ENCODE results near the gene UBA1. TPM values are rescaled to one million over a fixed set of nuclear protein-coding genes. Genes with fewer than 3 reads are reported as not detected.

Gene UBA1
- total and polyA plus RNA-seq, 10 of the 15 experiments (the other 5 are each of a cell fraction or from before 2014, with no cell fraction given): 60.4 to 314 (median 216) TPM

DNA sequence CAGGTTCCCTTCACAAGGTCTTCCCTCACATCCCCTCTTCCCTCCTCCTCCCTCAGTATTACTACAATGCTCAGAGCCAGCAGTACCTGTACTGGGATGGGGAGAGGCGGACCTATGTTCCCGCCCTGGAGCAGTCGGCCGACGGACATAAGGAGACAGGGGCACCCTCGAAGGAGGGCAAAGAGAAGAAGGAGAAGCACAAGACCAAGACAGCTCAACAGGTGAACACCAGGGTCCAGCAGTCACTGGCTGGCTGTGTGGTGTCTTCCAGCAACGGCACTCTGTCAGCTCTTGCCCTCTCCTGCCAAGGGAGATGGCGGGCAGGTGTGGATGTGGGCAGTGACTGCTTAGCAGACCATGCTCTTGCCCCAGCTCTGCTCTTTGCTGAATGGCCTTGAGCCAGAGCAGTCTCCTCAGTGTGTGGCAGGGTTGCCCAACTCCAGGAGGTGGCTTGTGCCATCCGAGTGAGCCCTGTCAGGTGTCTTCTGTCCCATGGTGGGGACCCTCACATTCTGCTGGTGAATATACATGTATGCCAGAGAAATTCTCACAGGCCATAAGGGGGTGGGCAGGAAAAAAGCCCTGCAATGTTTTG, 11.4 kb upstream of the UBA1 start:
- Histone ChIP-seq H3K27me3 (replicated peaks in 1 of 2; ENCODE audit: control insufficient read depth in 2 of 2, insufficient read depth in 2 of 2, low read length in 1 of 2) (no peaks in the 10 kb centered on the region; a peak in 1 of 4 replicates), H3K36me3 (ENCODE audit: control insufficient read depth in 2 of 2, insufficient read depth in 2 of 2, low read length in 1 of 2) (peaks cover 0 to 16% of the 10 kb centered on the region in 2 experiments; a peak in 3 of 4 replicates)
- in situ Hi-C loops (cut with MboI): no loop called here
- no peak for TF ChIP-seq POLR2AphosphoS5 (IDR thresholded peaks at IDR 0.05; ENCODE audit: low read length)
- no peak for TF ChIP-seq ZBTB40 (IDR thresholded peaks at IDR 0.05; ENCODE audit: borderline replicate concordance)
- no peak for TF ChIP-seq EGR1 (IDR thresholded peaks at IDR 0.05; ENCODE audit: borderline replicate concordance in 1 of 2, low read depth in 2 of 2, low read length in 2 of 2)
- TF ChIP-seq, protein P1, sequence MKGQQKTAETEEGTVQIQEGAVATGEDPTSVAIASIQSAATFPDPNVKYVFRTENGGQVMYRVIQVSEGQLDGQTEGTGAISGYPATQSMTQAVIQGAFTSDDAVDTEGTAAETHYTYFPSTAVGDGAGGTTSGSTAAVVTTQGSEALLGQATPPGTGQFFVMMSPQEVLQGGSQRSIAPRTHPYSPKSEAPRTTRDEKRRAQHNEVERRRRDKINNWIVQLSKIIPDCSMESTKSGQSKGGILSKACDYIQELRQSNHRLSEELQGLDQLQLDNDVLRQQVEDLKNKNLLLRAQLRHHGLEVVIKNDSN (IDR thresholded peaks at IDR 0.05; ENCODE audit: borderline replicate concordance, extremely low read length, insufficient read depth, low read depth, low read length): no peak
- no peak for TF ChIP-seq CREB1 (IDR thresholded peaks at IDR 0.05; ENCODE audit: low read depth)
- TF ChIP-seq, protein P2, sequence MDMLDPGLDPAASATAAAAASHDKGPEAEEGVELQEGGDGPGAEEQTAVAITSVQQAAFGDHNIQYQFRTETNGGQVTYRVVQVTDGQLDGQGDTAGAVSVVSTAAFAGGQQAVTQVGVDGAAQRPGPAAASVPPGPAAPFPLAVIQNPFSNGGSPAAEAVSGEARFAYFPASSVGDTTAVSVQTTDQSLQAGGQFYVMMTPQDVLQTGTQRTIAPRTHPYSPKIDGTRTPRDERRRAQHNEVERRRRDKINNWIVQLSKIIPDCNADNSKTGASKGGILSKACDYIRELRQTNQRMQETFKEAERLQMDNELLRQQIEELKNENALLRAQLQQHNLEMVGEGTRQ (IDR thresholded peaks at IDR 0.05; ENCODE audit: borderline replicate concordance, low read depth, low read length): no peak
- no peak for TF ChIP-seq ZNF24 (IDR thresholded peaks at IDR 0.05)
- no peak for TF ChIP-seq E2F8 (IDR thresholded peaks at IDR 0.05; ENCODE audit: low read depth, partially characterized antibody)
- TF ChIP-seq POLR2A (IDR thresholded peaks at IDR 0.05; ENCODE audit: low read depth, low read length): no peak

More for the DNA sequence above, 11.4 kb upstream of the UBA1 start:
- Histone ChIP-seq H3K4me2 (ENCODE audit: control insufficient read depth, insufficient read depth) (no peak overlapping the region), H4K20me1 (ENCODE audit: control insufficient read depth, insufficient read depth) (no peaks in the 10 kb centered on the region), H3K27ac (ENCODE audit: control insufficient read depth, insufficient read depth) (no peak overlapping the region), H3K9me3 (replicated peaks; ENCODE audit: control insufficient read depth, insufficient read depth, low read length) (no peaks in the 10 kb centered on the region), H3K79me2 (ENCODE audit: control insufficient read depth, insufficient read depth, low read length) (no peaks in the 10 kb centered on the region), H3K4me1 (ENCODE audit: control insufficient read depth, insufficient read depth, low read length) (no peaks in the 10 kb centered on the region), H3K9ac (ENCODE audit: control insufficient read depth, insufficient read depth, low read length) (no peak overlapping the region), H3K4me3 (no peak overlapping the region), H2AFZ (ENCODE audit: control insufficient read depth, low read depth, low read length) (no peak overlapping the region)
- WGBS (ENCODE audit: insufficient coverage, insufficient replicate concordance, low lambda C conversion rate, missing lambda C conversion rate): 70% methylated on average over 9 of the region's 9 CpGs
- intact Hi-C loops (cut with micrococcal nuclease; ENCODE audit: unreplicated experiment): no loop called here
- ChIA-PET CTCF (no interaction called here), POLR2A (no interaction called here), SMC1A (ENCODE audit: uncharacterized antibody, unreplicated experiment) (no interaction called here), RAD21 (ENCODE audit: unreplicated experiment) (no interaction called here)
- ATAC-seq (no peak), DNase-seq (ENCODE audit: low read depth, low spot score) (no peak), FAIRE-seq (no peak)
- BruUV-seq (replicated peaks): no TSS peak

All from GM12878 (cell line).